OCI-LY3 (cell line): ENCODE data around the gene ERC1.

Experiments
- EZH2phosphoT487 ChIP-seq: fragments of 200-600 bp; shearing (Covaris generic); IDR thresholded peaks from 2 replicates; pipeline ENCODE4 v1.6.1; 2018; ENCODE audit warnings: antibody characterized with exemption, mixed run types, low read depth
- TF ChIP-seq, protein P1 (sequence below): fragments of 200-600, 300-600 bp; sonication (generic); IDR thresholded peaks from 2 replicates; pipeline ENCODE4 v1.5.1; 2014; ENCODE audit warnings: antibody characterized with exemption, low read length, low read depth

GRCh38 chr12:949453-950191, 41.4 kb upstream of the ERC1 start, which contains the start of gene RAD52:
- TF ChIP-seq, protein P1, sequence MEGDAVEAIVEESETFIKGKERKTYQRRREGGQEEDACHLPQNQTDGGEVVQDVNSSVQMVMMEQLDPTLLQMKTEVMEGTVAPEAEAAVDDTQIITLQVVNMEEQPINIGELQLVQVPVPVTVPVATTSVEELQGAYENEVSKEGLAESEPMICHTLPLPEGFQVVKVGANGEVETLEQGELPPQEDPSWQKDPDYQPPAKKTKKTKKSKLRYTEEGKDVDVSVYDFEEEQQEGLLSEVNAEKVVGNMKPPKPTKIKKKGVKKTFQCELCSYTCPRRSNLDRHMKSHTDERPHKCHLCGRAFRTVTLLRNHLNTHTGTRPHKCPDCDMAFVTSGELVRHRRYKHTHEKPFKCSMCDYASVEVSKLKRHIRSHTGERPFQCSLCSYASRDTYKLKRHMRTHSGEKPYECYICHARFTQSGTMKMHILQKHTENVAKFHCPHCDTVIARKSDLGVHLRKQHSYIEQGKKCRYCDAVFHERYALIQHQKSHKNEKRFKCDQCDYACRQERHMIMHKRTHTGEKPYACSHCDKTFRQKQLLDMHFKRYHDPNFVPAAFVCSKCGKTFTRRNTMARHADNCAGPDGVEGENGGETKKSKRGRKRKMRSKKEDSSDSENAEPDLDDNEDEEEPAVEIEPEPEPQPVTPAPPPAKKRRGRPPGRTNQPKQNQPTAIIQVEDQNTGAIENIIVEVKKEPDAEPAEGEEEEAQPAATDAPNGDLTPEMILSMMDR: peak; percentile 92
- no peak for TF ChIP-seq EZH2phosphoT487
